ENCODE data around the gene PDGFA. TPM values are rescaled to one million over a fixed set of nuclear protein-coding genes. Genes with fewer than 3 reads are reported as not detected.

Gene PDGFA
- total RNA-seq, 1 experiment from 2014 or later = 129 TPM

DNA sequence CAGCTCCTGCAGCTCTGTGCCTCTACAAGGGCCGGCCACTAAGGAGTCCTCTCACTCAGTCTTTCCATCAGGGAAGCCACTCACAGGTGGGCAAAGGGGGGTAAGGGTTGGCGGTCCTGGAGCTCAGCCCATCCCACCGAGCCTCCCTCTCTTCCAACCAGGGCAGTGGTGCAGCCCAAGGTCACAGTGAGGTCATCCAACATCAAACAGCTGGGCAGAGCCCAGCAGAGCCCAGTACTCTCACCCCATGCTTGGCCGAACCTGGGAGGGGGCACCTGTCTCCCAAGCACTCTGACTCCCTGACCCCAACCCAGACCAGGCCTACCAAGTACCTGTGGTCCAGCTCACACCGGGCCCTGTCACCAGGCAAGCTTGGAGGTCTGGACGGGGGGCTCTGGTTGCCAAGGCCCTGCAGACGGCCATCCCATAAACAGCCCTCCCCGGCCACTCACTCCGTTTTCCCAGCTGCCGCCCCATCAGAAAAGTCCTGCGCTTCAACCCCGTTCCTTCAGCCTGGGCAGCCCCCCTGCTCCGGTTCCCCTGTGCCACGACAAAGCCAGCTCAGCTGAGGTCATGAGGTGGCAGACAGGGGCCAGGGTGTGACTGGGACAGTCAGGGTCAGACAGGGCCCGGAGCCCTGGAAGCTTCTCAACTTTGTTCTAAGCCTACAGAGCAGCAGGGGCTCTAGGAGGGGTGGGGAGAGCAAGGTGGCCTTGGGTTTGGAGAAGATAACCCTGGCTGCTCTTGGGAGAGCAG is 27.5 kb downstream of the PDGFA start (continued):
- TF ChIP-seq, protein P1, sequence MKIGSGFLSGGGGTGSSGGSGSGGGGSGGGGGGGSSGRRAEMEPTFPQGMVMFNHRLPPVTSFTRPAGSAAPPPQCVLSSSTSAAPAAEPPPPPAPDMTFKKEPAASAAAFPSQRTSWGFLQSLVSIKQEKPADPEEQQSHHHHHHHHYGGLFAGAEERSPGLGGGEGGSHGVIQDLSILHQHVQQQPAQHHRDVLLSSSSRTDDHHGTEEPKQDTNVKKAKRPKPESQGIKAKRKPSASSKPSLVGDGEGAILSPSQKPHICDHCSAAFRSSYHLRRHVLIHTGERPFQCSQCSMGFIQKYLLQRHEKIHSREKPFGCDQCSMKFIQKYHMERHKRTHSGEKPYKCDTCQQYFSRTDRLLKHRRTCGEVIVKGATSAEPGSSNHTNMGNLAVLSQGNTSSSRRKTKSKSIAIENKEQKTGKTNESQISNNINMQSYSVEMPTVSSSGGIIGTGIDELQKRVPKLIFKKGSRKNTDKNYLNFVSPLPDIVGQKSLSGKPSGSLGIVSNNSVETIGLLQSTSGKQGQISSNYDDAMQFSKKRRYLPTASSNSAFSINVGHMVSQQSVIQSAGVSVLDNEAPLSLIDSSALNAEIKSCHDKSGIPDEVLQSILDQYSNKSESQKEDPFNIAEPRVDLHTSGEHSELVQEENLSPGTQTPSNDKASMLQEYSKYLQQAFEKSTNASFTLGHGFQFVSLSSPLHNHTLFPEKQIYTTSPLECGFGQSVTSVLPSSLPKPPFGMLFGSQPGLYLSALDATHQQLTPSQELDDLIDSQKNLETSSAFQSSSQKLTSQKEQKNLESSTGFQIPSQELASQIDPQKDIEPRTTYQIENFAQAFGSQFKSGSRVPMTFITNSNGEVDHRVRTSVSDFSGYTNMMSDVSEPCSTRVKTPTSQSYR (CRISPR knock-in tag; IDR thresholded peaks at IDR 0.05) = no peak

GRCh38 chr7:491292-491957 is 28.2 kb downstream of the PDGFA start:
- Mint-ChIP-seq H3K27me3 (ENCODE audit: low read depth) (no peaks in the 10 kb centered on the region; the same call in 1 of the 2 replicates), H3K27ac (no peak overlapping the region), H3K9me3 (peaks cover 8% of the 10 kb centered on the region), H3K4me1 (peaks cover 7% of the 10 kb centered on the region), H3K36me3 (peaks cover 2% of the 10 kb centered on the region; the same call in 1 of the 2 replicates), H3K4me3 (no peak overlapping the region)
- POLR2A ChIA-PET = no interaction called here
- CTCF ChIA-PET = no interaction called here
- DNase-seq (ENCODE audit: low spot score) (no peak), ATAC-seq (no peak)
- TF ChIP-seq RORB (CRISPR knock-in tag; IDR thresholded peaks at IDR 0.05) = no peak

- peaks cover 8% of the 10 kb centered on the region for H3K9me3 Mint-ChIP-seq
- H3K36me3 Mint-ChIP-seq = no peaks in the 10 kb centered on the region
- ATAC-seq = no peak
- H3K4me1 Mint-ChIP-seq = peaks cover 2% of the 10 kb centered on the region; the same call in 1 of the 2 replicates
- no peak overlapping the region for H3K27ac Mint-ChIP-seq
- H3K4me3 Mint-ChIP-seq = no peak overlapping the region
- ChIA-PET POLR2A (no interaction called here), CTCF (interaction anchor here (1.1 kb wide), 1 partner anchor 223 kb away, joined by 3 read pairs; no protein-coding TSS in a partner anchor)
- DNase-seq (ENCODE audit: low spot score) = no peak
- H3K27me3 Mint-ChIP-seq (ENCODE audit: low read depth) = no peaks in the 10 kb centered on the region; the same call in 1 of the 2 replicates
- TF ChIP-seq, protein P2, sequence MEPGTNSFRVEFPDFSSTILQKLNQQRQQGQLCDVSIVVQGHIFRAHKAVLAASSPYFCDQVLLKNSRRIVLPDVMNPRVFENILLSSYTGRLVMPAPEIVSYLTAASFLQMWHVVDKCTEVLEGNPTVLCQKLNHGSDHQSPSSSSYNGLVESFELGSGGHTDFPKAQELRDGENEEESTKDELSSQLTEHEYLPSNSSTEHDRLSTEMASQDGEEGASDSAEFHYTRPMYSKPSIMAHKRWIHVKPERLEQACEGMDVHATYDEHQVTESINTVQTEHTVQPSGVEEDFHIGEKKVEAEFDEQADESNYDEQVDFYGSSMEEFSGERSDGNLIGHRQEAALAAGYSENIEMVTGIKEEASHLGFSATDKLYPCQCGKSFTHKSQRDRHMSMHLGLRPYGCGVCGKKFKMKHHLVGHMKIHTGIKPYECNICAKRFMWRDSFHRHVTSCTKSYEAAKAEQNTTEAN (CRISPR knock-in tag; IDR thresholded peaks at IDR 0.05) = no peak
- TF ChIP-seq ZNF232 (CRISPR knock-in tag; IDR thresholded peaks at IDR 0.05) = no peak
- TF ChIP-seq, protein P3, sequence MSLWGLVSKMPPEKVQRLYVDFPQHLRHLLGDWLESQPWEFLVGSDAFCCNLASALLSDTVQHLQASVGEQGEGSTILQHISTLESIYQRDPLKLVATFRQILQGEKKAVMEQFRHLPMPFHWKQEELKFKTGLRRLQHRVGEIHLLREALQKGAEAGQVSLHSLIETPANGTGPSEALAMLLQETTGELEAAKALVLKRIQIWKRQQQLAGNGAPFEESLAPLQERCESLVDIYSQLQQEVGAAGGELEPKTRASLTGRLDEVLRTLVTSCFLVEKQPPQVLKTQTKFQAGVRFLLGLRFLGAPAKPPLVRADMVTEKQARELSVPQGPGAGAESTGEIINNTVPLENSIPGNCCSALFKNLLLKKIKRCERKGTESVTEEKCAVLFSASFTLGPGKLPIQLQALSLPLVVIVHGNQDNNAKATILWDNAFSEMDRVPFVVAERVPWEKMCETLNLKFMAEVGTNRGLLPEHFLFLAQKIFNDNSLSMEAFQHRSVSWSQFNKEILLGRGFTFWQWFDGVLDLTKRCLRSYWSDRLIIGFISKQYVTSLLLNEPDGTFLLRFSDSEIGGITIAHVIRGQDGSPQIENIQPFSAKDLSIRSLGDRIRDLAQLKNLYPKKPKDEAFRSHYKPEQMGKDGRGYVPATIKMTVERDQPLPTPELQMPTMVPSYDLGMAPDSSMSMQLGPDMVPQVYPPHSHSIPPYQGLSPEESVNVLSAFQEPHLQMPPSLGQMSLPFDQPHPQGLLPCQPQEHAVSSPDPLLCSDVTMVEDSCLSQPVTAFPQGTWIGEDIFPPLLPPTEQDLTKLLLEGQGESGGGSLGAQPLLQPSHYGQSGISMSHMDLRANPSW (CRISPR knock-in tag; conservative IDR thresholded peaks at IDR 0.05; ENCODE audit: low read depth) = no peak
- TF ChIP-seq, protein P4, sequence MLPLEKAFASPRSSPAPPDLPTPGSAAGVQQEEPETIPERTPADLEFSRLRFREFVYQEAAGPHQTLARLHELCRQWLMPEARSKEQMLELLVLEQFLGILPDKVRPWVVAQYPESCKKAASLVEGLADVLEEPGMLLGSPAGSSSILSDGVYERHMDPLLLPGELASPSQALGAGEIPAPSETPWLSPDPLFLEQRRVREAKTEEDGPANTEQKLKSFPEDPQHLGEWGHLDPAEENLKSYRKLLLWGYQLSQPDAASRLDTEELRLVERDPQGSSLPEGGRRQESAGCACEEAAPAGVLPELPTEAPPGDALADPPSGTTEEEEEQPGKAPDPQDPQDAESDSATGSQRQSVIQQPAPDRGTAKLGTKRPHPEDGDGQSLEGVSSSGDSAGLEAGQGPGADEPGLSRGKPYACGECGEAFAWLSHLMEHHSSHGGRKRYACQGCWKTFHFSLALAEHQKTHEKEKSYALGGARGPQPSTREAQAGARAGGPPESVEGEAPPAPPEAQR (CRISPR knock-in tag; IDR thresholded peaks at IDR 0.05) = no peak
- TF ChIP-seq MYBL2 (CRISPR knock-in tag; IDR thresholded peaks at IDR 0.05) = no peak
- TF ChIP-seq SOX15 (CRISPR knock-in tag; IDR thresholded peaks at IDR 0.05) = no peak
- TF ChIP-seq, protein P5, sequence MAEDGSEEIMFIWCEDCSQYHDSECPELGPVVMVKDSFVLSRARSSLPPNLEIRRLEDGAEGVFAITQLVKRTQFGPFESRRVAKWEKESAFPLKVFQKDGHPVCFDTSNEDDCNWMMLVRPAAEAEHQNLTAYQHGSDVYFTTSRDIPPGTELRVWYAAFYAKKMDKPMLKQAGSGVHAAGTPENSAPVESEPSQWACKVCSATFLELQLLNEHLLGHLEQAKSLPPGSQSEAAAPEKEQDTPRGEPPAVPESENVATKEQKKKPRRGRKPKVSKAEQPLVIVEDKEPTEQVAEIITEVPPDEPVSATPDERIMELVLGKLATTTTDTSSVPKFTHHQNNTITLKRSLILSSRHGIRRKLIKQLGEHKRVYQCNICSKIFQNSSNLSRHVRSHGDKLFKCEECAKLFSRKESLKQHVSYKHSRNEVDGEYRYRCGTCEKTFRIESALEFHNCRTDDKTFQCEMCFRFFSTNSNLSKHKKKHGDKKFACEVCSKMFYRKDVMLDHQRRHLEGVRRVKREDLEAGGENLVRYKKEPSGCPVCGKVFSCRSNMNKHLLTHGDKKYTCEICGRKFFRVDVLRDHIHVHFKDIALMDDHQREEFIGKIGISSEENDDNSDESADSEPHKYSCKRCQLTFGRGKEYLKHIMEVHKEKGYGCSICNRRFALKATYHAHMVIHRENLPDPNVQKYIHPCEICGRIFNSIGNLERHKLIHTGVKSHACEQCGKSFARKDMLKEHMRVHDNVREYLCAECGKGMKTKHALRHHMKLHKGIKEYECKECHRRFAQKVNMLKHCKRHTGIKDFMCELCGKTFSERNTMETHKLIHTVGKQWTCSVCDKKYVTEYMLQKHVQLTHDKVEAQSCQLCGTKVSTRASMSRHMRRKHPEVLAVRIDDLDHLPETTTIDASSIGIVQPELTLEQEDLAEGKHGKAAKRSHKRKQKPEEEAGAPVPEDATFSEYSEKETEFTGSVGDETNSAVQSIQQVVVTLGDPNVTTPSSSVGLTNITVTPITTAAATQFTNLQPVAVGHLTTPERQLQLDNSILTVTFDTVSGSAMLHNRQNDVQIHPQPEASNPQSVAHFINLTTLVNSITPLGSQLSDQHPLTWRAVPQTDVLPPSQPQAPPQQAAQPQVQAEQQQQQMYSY (CRISPR knock-in tag; IDR thresholded peaks at IDR 0.05) = no peak
- TF ChIP-seq NFYB (CRISPR knock-in tag; conservative IDR thresholded peaks at IDR 0.05; ENCODE audit: low read depth) = no peak
- TF ChIP-seq, protein P6, sequence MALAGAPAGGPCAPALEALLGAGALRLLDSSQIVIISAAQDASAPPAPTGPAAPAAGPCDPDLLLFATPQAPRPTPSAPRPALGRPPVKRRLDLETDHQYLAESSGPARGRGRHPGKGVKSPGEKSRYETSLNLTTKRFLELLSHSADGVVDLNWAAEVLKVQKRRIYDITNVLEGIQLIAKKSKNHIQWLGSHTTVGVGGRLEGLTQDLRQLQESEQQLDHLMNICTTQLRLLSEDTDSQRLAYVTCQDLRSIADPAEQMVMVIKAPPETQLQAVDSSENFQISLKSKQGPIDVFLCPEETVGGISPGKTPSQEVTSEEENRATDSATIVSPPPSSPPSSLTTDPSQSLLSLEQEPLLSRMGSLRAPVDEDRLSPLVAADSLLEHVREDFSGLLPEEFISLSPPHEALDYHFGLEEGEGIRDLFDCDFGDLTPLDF (CRISPR knock-in tag; IDR thresholded peaks at IDR 0.05) = no peak
- TF ChIP-seq MXD4 (CRISPR knock-in tag; IDR thresholded peaks at IDR 0.05; ENCODE audit: borderline replicate concordance) = no peak
These were observed 29.0 kb downstream of the PDGFA start for GRCh38 chr7:490461-491291.
